GM21723 (cell line): ENCODE data around the gene TTI1.
"Not testable (repeated sequence)": the region's sequence is repeated elsewhere in the genome, so short reads cannot be mapped to it uniquely, and the experiment has no call there.

Experiments
- ATAC-seq: cut with Tn5 transposase; IDR thresholded peaks from one replicate; pipeline ENCODE4 v1.9.1; 2021; ENCODE audit warnings: mild to moderate bottlenecking, moderate library complexity; ENCODE audit not compliant: unreplicated experiment

Gene TTI1

DNA sequence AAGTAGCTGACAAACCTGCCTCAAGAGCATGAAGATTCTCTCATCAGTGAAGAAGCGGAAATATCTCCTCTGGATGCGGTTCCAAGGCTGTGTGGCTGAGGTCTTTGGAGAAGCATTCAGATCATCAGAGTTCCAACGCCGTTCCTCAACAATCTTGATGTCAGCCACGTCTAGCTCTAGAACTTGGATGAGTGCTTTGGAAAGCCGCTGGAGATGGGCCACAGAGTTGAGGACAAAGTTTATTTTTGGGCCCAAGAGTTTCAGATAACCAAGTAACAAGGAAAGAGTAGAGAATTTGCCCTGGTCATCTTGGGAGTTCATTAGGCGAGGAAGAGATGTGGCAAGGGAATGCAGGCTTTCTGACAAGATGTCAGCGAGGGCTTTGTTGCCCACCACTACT is 20.9 kb downstream of the TTI1 start:
- ATAC-seq, result no peak

- no peak for ATAC-seq
Observed at GRCh38 chr20:38011696-38012095, 21.6 kb downstream of the TTI1 start.

GRCh38 chr20:38009416-38009815 is 23.8 kb downstream of the TTI1 start:
- not testable (repeated sequence) for ATAC-seq

GRCh38 chr20:38008233-38008944 is 24.9 kb downstream of the TTI1 start:
- ATAC-seq, result no peak

GRCh38 chr20:38007526-38007925 is 25.7 kb downstream of the TTI1 start:
- ATAC-seq, result no peak

GRCh38 chr20:38005903-38006302 is 27.4 kb downstream of the TTI1 start:
- no peak for ATAC-seq

DNA sequence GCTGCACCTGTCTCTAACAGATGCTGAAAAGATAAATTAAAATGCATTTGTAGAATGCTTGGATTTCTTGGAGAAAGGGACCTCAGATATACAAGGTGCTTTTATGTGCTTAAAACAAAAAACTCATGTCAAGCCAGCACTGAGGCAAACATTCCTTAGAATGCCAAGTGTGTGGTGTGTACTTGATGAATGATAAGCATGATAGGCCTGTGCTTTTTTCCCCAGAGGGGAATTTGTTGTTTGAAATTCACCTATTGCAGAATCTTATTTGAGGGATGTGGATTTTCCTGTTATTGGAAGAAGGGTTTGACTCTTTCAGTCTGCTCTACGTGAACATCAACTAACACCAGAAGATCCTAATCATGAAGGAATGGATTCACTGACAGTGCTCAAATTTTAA is 28.8 kb downstream of the TTI1 start:
- no peak for ATAC-seq

DNA sequence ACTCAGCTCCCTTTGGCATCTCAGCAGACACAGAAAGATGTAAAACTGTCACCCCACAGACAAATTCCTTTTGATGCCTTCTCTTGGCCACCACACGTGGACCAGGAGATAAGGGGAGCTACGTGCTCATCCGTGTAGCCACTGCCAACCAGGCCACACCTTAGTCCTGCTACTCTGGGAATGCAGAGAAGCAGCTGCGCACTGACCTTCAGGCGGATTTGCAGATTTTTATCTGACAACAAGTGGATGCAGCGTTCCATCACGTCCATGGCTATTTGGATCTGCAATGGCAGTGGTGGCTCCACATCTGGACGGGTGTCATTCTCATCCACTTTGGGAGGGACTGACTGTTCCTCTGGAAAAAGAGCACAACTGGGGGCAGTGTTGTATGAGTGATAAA is 30.8 kb downstream of the TTI1 start:
- ATAC-seq, result no peak

DNA sequence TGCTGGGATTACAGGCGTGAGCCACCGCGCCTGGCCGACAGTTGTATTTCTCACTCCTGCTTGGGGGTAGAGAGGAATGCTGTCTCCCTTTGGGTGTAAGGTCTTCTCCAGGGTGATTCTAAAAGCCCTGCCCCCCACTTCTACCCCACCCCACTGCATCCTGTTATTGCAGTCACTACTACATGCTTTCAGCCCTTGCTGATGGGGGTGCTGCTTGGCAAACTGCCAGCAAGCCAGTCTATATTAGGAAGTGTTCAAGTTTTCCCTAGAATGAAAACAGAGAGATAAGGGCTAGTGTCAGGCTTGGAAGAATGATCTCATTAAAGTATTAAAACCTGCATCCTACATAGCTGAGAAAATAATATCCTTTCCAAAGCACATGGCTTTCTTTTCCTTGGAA is 31.3 kb downstream of the TTI1 start:
- no peak for ATAC-seq

DNA sequence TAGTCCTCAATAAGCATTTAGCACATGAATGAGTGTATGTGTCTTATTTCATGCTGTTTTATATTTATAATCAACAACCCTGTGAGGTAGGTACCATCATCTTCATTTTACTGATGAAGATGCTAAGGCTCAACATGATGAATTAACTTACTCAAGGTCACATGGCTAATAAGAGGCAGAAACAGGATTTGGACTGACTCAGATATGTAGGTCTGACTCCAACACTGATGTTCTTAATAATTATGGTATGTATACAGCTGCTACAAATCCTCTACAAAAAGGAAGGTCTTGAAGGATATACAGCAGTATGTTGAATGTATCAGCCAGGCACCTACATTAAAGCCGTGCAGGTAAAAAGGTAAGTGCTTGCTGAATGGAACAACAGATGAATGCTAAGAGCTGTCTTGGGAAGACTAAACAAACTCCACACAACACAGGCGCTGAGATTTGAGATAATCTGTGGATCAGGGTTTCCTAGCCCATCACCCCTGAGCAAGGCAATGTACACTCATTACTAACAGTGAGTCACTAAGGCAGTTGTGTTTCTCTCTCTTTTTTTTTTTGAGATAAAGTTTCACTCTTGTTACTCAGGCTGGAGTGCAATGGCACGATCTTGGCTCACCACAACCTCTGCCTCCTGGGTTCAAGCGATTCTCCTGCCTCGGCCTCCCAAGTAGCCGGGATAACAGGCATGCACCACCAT is 31.9 kb downstream of the TTI1 start:
- no peak for ATAC-seq

DNA sequence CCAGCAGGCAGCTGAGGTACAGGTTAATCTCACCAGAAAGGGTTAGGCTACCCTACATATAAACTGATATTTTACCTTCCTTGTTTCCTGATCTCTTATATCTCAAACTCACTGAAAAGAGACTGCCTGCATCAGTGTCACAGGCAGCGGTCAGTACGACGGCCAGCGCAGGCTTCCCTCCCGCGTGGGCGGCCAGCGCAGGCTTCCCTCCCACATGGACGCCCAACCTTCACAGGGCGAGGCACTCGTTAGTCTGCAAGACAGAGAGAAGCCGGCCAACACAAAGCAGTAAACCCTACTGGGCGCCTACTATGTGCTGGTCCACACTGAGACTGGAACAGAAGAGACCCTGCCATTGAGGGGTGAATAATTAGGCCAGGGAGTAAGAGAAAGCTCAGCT is 33.0 kb downstream of the TTI1 start:
- ATAC-seq, result no peak

DNA sequence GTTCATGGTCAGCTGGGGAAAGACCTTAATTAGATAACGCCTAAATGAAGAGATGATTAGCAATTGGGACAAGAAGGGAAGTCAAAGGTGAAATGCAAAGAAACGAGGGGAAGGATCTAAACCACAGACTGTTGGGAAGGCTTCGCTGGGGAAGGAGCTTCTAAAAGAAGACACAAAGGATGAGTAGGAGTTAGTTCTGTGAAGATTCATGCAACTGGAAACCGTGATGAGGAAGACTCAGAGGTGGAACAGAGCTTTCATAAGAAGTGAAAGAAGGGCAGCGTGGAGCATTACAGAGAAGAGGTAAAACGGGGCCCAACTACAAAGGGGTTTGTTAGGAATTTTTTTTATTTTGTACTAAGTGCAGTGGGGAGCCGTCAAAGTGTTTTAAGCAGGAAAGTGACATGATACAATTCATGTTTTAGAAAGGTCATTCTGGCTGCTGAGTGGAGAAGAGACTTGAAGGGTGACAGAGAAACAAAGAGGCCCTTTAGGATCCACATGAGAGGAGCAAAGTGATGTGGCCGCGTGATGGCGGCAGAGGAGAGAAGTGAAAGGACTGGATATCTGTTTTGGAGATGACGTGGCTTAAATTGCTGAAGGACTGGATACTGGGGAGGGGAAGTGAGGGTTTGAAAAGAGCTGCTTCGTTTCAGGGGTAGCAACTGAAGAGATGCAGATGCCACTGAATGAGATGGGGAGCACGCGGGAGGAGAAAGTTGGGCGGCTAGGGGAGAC is 33.6 kb downstream of the TTI1 start:
- no peak for ATAC-seq

DNA sequence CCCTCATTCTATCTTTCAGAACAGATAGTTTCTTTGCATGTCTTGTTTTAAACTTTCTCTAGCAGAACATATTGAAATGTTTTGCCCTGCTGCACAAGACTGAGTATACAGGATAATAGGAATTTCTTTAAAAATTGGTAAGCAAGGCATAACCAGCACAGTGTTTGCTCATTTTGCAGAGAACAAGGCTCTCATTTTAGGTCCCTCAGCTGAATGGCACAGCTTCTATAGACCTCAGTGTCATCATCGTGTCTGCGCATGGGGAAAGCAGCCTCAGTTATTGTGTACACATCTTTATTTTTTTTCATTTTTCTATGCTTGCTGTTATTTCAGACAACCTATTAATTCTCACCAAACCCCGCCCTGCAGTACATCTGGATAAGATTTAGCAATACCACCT is 35.7 kb downstream of the TTI1 start:
- ATAC-seq, result no peak

DNA sequence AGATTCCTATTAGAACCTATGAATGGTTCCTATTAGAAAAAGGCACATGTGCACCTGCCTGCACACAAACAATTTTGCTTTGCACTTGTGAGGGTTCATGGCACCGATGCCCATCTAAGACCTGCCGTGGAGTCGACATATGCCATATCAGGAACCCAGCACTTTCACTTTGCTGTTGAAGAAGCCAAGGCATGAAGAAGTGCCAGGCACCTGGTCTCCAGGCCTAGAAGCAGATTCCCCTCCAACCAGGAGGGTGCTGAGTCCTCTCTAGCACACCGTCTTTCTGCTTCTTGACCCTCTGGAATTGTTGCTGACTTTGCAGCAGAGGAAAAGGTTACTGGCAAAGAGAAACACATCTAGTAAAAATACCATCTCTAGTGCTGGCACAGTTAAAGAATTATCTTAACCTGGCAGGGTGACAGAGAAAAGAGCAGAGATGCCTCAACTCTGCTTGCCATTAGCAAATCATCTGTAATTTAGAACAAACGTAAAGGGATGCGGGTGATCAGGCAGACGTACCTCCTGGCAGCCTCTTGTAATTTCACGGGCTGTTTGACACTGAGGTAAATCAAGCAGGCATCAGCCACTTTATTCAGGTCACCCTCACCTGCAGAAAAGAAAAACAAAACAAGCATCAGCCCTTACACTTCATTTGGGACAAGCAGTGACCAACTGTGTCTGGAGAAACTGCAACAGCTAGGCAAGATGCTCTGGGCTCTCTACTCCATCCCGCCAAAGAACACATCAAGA is 37.2 kb downstream of the TTI1 start:
- no peak for ATAC-seq

DNA sequence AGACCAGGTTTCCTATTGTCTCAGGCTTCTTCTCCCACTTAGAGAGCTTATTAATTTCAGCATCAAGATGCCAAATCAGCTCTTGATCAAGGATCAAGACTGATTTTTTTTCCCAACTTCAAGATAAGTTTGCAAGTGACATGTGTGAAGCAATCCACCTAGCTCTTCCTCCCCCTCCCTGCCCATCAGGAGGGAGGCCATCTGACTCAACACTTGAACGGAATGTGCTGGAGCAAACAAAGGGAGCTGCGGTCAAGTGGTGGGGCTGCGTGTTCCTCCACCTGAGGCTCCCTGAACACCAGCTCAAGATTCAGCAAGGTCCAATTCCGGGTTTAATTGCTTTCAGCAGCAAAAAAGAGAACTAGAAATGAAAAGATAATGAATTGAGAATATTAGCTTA is 38.7 kb downstream of the TTI1 start:
- no peak for ATAC-seq

- ATAC-seq, result no peak
Observed at GRCh38 chr20:37992802-37993409, 40.4 kb downstream of the TTI1 start.

- no peak for ATAC-seq
Observed at GRCh38 chr20:37991908-37992307, 41.3 kb downstream of the TTI1 start.

DNA sequence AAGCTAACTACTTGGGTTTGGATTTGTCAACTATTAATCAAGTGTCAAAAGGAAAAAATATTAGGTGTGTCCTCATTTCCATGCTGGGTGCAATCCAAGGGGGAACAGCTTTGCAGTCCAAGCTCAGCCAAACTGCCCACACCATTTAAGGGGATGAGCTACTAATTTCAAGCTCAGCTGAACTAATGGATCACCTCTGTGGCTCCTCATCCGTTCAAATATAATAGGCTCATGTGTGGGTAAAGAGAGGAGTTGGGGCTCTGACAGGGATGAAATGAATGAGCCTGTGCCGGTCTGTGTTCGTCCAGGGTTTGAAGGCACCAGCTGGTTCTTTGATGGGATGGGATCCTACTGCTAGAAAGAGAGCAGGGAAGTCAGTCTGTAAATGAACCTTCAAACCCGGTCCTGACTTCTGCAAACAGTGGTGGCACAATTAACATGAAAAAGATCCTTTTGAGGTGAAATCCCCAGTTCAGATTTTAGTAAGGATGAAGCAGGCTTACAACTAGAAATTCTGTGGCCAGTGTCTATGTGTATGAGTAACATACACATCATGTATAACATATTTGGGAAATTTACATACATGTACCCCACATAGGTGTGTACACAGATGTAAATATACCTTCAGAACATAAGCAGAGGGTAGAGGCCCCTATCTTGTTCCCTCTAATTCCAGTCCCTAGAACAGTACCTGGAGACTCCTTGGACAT is 41.9 kb downstream of the TTI1 start:
- no peak for ATAC-seq

DNA sequence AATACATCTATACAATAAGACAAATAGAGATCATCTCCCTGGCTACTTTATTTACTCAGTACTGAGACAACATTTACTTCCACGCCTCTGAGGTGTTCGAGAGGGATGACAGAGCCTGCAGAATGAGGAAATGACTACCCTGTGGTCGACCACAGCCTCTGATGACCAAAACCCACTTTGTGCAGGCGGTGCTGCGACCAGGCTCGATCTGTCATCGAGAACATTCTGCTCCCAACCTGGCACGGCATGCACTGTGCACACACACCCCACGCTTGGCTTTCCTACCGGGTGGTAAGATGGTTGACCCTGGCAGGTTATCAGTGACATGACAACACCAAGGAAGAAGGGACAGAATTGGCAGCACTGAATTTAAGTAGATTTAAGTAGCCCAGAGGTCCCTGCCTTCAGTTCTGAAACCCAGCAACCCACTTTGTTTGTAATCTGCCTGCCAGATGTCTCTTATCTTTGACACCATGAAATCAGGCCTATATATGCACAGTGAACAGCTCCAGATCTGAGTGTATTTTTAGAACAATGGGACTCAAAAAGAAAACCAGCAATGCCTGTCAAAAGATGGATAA is 42.6 kb downstream of the TTI1 start:
- peak; percentile 90 for ATAC-seq
